Erythroblast (primary cell): ENCODE data around the gene NMT2.
"Not testable (repeated sequence)": the region's sequence is repeated elsewhere in the genome, so short reads cannot be mapped to it uniquely, and the experiment has no call there.

Experiments used
- DNase-seq, 2 experiments: peaks; one replicate each; lab custom pipeline; 2025; lab: John Stamatoyannopoulos, UW
- GATA1 ChIP-seq: IDR thresholded peaks from 2 replicates; pipeline ENCODE4 v1.6.1; 2011; ENCODE audit warnings: low read depth, mild to moderate bottlenecking, control low read depth, low read length, moderate library complexity
- POLR2A ChIP-seq: IDR thresholded peaks from 2 replicates; pipeline ENCODE4 v1.6.1; 2011; ENCODE audit warnings: mild to moderate bottlenecking, low read length

Gene NMT2

GRCh38 chr10:15168291-15168785, at the start of gene NMT2:
Gene NMT2 (minus strand): TSS chr10:15168693. CDS start chr10:15168612, 81 bp downstream.
- DNase-seq, result peak in 1 of 2 experiments; percentile 92
- no peak for TF ChIP-seq GATA1
- peak; percentile 49 for TF ChIP-seq POLR2A

- DNase-seq, result no peak
- TF ChIP-seq GATA1, result no peak
- TF ChIP-seq POLR2A, result no peak
These were observed 48.2 kb upstream of the NMT2 start for GRCh38 chr10:15216700-15217099.

GRCh38 chr10:15214237-15214636, 45.7 kb upstream of the NMT2 start:
- DNase-seq, result no peak
- no peak for TF ChIP-seq POLR2A
- TF ChIP-seq GATA1, result no peak

GRCh38 chr10:15213461-15213861, 45.0 kb upstream of the NMT2 start:
- DNase-seq, result no peak
- TF ChIP-seq GATA1 (no peak), POLR2A (no peak)

- no peak for DNase-seq
- no peak for TF ChIP-seq POLR2A
- no peak for TF ChIP-seq GATA1
These were observed 43.0 kb upstream of the NMT2 start for GRCh38 chr10:15211464-15211979.

- TF ChIP-seq GATA1 (no peak), POLR2A (no peak)
- DNase-seq, result no peak
These were observed 42.0 kb upstream of the NMT2 start for GRCh38 chr10:15210521-15210920.

GRCh38 chr10:15209827-15210509, 41.5 kb upstream of the NMT2 start:
- peak; percentile 70 to 82 for DNase-seq

GRCh38 chr10:15208221-15208620, 39.7 kb upstream of the NMT2 start:
- no peak for TF ChIP-seq POLR2A
- no peak for TF ChIP-seq GATA1
- no peak for DNase-seq

More at GRCh38 chr10:15209827-15210509, 41.5 kb upstream of the NMT2 start:
- TF ChIP-seq POLR2A, result no peak

GRCh38 chr10:15207410-15207809, 38.9 kb upstream of the NMT2 start:
- DNase-seq, result not testable (repeated sequence)

GRCh38 chr10:15202639-15203038, 34.1 kb upstream of the NMT2 start:
- TF ChIP-seq POLR2A, result no peak
- TF ChIP-seq GATA1, result no peak
- no peak for DNase-seq

GRCh38 chr10:15202301-15202621, 33.8 kb upstream of the NMT2 start:
- not testable (repeated sequence) for DNase-seq

- no peak for DNase-seq
- TF ChIP-seq GATA1, result no peak
- no peak for TF ChIP-seq POLR2A
These were observed 33.3 kb upstream of the NMT2 start for GRCh38 chr10:15201589-15202300.

- DNase-seq, result no peak
- TF ChIP-seq POLR2A (no peak), GATA1 (no peak)
These were observed 32.1 kb upstream of the NMT2 start for GRCh38 chr10:15200626-15201025.

GRCh38 chr10:15197911-15198310, 29.4 kb upstream of the NMT2 start:
- no peak for TF ChIP-seq POLR2A
- no peak for TF ChIP-seq GATA1
- no peak for DNase-seq

GRCh38 chr10:15197276-15197675, 28.8 kb upstream of the NMT2 start:
- DNase-seq, result no peak
- TF ChIP-seq POLR2A (no peak), GATA1 (no peak)
